ENCODE results near the gene FHIT. TPM values are rescaled to one million over a fixed set of nuclear protein-coding genes. Genes with fewer than 3 reads are reported as not detected.

Gene FHIT
- total RNA-seq, 2 donors from 2014 or later = 6.8 to 12.3 TPM

- 80 to 83% methylated on average over 4 to 6 of the region's 6 CpGs for WGBS, 2 experiments (ENCODE audit: insufficient coverage in 1 of 2, insufficient read length in 1 of 2)
- DNase-seq = no peak
- Mint-ChIP-seq H3K4me3 (no peak overlapping the region), H3K27me3 (ENCODE audit: insufficient read depth) (no peaks in the 10 kb centered on the region), H3K4me1 (peaks cover 2% of the 10 kb centered on the region), H3K27ac (no peak overlapping the region), H3K9me3 (no peaks in the 10 kb centered on the region), H3K36me3 (ENCODE audit: low read depth) (no peaks in the 10 kb centered on the region)
- H3K9me3 ChIP-seq (ENCODE audit: control insufficient read depth, low read length) = no peaks in the 10 kb centered on the region
- no peaks in the 10 kb centered on the region for H3K27me3 ChIP-seq (ENCODE audit: control insufficient read depth, insufficient read depth, low read length, poor library complexity, severe bottlenecking)
- H3K4me1 ChIP-seq (ENCODE audit: control insufficient read depth, insufficient read depth, low read length) = no peaks in the 10 kb centered on the region
- TF ChIP-seq CTCF (conservative IDR thresholded peaks at IDR 0.05) = no peak
- no peak overlapping the region for H3K4me3 ChIP-seq (ENCODE audit: low read length)
- no peak overlapping the region for H3K9ac ChIP-seq (ENCODE audit: extremely low read depth, low read length, poor library complexity, severe bottlenecking)
- H3K27ac ChIP-seq (ENCODE audit: low read depth, low read length) = no peak overlapping the region
- H3K36me3 ChIP-seq (ENCODE audit: control insufficient read depth, insufficient read depth, low read length) = no peaks in the 10 kb centered on the region
These were observed 18.2 kb upstream of the FHIT start for GRCh38 chr3:61269435-61269834.

- Mint-ChIP-seq H3K4me3 (no peak overlapping the region), H3K36me3 (ENCODE audit: low read depth) (no peaks in the 10 kb centered on the region), H3K9me3 (no peaks in the 10 kb centered on the region), H3K27me3 (ENCODE audit: insufficient read depth) (no peaks in the 10 kb centered on the region), H3K27ac (no peak overlapping the region), H3K4me1 (peaks cover 2% of the 10 kb centered on the region)
- H3K9ac ChIP-seq (ENCODE audit: extremely low read depth, low read length, poor library complexity, severe bottlenecking) = no peak overlapping the region
- DNase-seq = no peak
- no peak overlapping the region for H3K4me3 ChIP-seq (ENCODE audit: low read length)
- WGBS, 2 experiments (ENCODE audit: insufficient coverage in 1 of 2, insufficient read length in 1 of 2) = 78% methylated on average over 2 of the region's 2 CpGs; no CpG with 5 or more reads in 1 of the 2 experiments
- H3K9me3 ChIP-seq (ENCODE audit: control insufficient read depth, low read length) = no peaks in the 10 kb centered on the region
- no peak overlapping the region for H3K27ac ChIP-seq (ENCODE audit: low read depth, low read length)
- no peaks in the 10 kb centered on the region for H3K36me3 ChIP-seq (ENCODE audit: control insufficient read depth, insufficient read depth, low read length)
- no peak for TF ChIP-seq CTCF (conservative IDR thresholded peaks at IDR 0.05)
- H3K27me3 ChIP-seq (ENCODE audit: control insufficient read depth, insufficient read depth, low read length, poor library complexity, severe bottlenecking) = no peaks in the 10 kb centered on the region
- no peaks in the 10 kb centered on the region for H3K4me1 ChIP-seq (ENCODE audit: control insufficient read depth, insufficient read depth, low read length)
These were observed 17.4 kb upstream of the FHIT start for GRCh38 chr3:61268644-61269043.

- H3K9me3 Mint-ChIP-seq = peaks cover 5% of the 10 kb centered on the region
- no peak for DNase-seq
- H3K27ac Mint-ChIP-seq = no peak overlapping the region
- Histone ChIP-seq H3K9me3 (ENCODE audit: control insufficient read depth, low read length) (no peaks in the 10 kb centered on the region), H3K36me3 (ENCODE audit: control insufficient read depth, insufficient read depth, low read length) (no peaks in the 10 kb centered on the region), H3K27me3 (ENCODE audit: control insufficient read depth, insufficient read depth, low read length, poor library complexity, severe bottlenecking) (no peaks in the 10 kb centered on the region), H3K27ac (ENCODE audit: low read depth, low read length) (no peak overlapping the region), H3K4me3 (ENCODE audit: low read length) (no peak overlapping the region), H3K9ac (ENCODE audit: extremely low read depth, low read length, poor library complexity, severe bottlenecking) (no peak overlapping the region), H3K4me1 (ENCODE audit: control insufficient read depth, insufficient read depth, low read length) (no peaks in the 10 kb centered on the region)
- H3K4me1 Mint-ChIP-seq = peaks cover 2% of the 10 kb centered on the region
- H3K27me3 Mint-ChIP-seq (ENCODE audit: insufficient read depth) = peaks cover 5% of the 10 kb centered on the region
- no peak overlapping the region for H3K4me3 Mint-ChIP-seq
- no peaks in the 10 kb centered on the region for H3K36me3 Mint-ChIP-seq (ENCODE audit: low read depth)
- WGBS, 2 experiments (ENCODE audit: insufficient coverage in 1 of 2, insufficient read length in 1 of 2) = 90% methylated on average over 2 of the region's 2 CpGs; no CpG with 5 or more reads in 1 of the 2 experiments
- TF ChIP-seq CTCF (conservative IDR thresholded peaks at IDR 0.05) = no peak
These were observed 13.0 kb upstream of the FHIT start for GRCh38 chr3:61264281-61264680.
